Fibroblast of lung (primary cell): ENCODE results near the gene TCTN1. TPM values are rescaled to one million over a fixed set of nuclear protein-coding genes. Genes with fewer than 3 reads are reported as not detected.

Experiments
- DNase-seq, 2 donors: peaks; one replicate each; pipeline versions ENCODE4 v3.0.0 to v3.0.0-alpha.2; 2010; ENCODE audit warnings: low read depth in 2 of 2
- H2AFZ ChIP-seq: 2 replicates; pipeline ENCODE4 v1.5.1; 2012; ENCODE audit warnings: low read length, control low read depth, inconsistent platforms
- H3K27ac ChIP-seq: 2 replicates; pipeline ENCODE4 v1.5.1; 2011; ENCODE audit warnings: low read length, control low read depth; ENCODE audit not compliant: insufficient read depth
- H3K27me3 ChIP-seq: 2 replicates; pipeline ENCODE4 v1.5.1; 2011; ENCODE audit warnings: mild to moderate bottlenecking, low read length; ENCODE audit not compliant: control insufficient read depth, insufficient read depth
- H3K36me3 ChIP-seq: 2 replicates; pipeline ENCODE4 v1.5.1; 2011; ENCODE audit warnings: low read length; ENCODE audit not compliant: control insufficient read depth, insufficient read depth
- H3K4me1 ChIP-seq: 2 replicates; pipeline ENCODE4 v1.5.1; 2011; ENCODE audit warnings: low read length; ENCODE audit not compliant: control insufficient read depth, insufficient read depth; ENCODE audit errors: extremely low read depth
- H3K4me2 ChIP-seq: 2 replicates; pipeline ENCODE4 v1.5.1; 2011; ENCODE audit warnings: low read length, control low read depth; ENCODE audit not compliant: insufficient read depth; ENCODE audit errors: extremely low read depth
- H3K4me3 ChIP-seq, 4 experiments: fragments of 200-600 bp in 1 of 4; sonication (generic) in 1 of 4; replicated peaks in 1 of 4; 2 replicates each; pipeline ENCODE4 v1.5.1; 2011 to 2016; ENCODE audit warnings: low read length in 4 of 4, low read depth in 3 of 4, mild to moderate bottlenecking in 3 of 4, control low read depth in 2 of 4, inconsistent platforms in 1 of 4, mixed read lengths in 1 of 4; ENCODE audit not compliant: insufficient read depth in 1 of 4; ENCODE audit errors: control extremely low read depth in 1 of 4
- H3K79me2 ChIP-seq: 2 replicates; pipeline ENCODE4 v1.5.1; 2012; ENCODE audit warnings: mild to moderate bottlenecking, low read length, inconsistent platforms; ENCODE audit not compliant: control insufficient read depth, insufficient read depth
- H3K9ac ChIP-seq: 2 replicates; pipeline ENCODE4 v1.5.1; 2011; ENCODE audit warnings: mild to moderate bottlenecking, low read length, control low read depth; ENCODE audit not compliant: insufficient read depth
- H3K9me3 ChIP-seq: 2 replicates; pipeline ENCODE4 v1.5.1; 2012; ENCODE audit warnings: low read depth, low read length; ENCODE audit not compliant: control insufficient read depth, insufficient read depth
- H4K20me1 ChIP-seq: 2 replicates; pipeline ENCODE4 v1.5.1; 2011; ENCODE audit warnings: low read length; ENCODE audit not compliant: control insufficient read depth, insufficient read depth; ENCODE audit errors: extremely low read depth
- EZH2 ChIP-seq: IDR thresholded peaks from 2 replicates; pipeline ENCODE4 v1.5.1; 2012; ENCODE audit warnings: low read length, control low read depth, mild to moderate bottlenecking; ENCODE audit errors: missing control alignments
- polyA plus RNA-seq, 2 donors: library from polyadenylated mRNA; depleted of rRNA in 1 of 2; stranded (reverse) in 1 of 2; unstranded in 1 of 2; fragments of >200 nt; gene quantifications; 2 replicates each; pipeline ENCODE4 v1.2.1, GENCODE V29; 2011 to 2012; ENCODE audit warnings: missing spikeins in 1 of 2
- total RNA-seq: library from RNA; depleted of rRNA; stranded (reverse); fragments of >200 nt; gene quantifications from 2 replicates; pipeline ENCODE4 v1.2.1, GENCODE V29; 2014
- TF ChIP-seq, protein P1 (sequence below), 2 donors: IDR thresholded peaks in 1 of 2; conservative IDR thresholded peaks in 1 of 2; 1 replicate in 1 of 2; 2 replicates in 1 of 2; pipeline ENCODE4 v1.5.1; 2011 to 2012; ENCODE audit warnings: low read length in 2 of 2, control low read depth in 1 of 2, inconsistent platforms in 1 of 2, low read depth in 1 of 2, mild to moderate bottlenecking in 1 of 2

The TCTN1 gene
- total and polyA plus RNA-seq, 2 donors (not counting 1 experiment from before 2014, with no cell fraction given), result 25.0 to 27.4 TPM

DNA sequence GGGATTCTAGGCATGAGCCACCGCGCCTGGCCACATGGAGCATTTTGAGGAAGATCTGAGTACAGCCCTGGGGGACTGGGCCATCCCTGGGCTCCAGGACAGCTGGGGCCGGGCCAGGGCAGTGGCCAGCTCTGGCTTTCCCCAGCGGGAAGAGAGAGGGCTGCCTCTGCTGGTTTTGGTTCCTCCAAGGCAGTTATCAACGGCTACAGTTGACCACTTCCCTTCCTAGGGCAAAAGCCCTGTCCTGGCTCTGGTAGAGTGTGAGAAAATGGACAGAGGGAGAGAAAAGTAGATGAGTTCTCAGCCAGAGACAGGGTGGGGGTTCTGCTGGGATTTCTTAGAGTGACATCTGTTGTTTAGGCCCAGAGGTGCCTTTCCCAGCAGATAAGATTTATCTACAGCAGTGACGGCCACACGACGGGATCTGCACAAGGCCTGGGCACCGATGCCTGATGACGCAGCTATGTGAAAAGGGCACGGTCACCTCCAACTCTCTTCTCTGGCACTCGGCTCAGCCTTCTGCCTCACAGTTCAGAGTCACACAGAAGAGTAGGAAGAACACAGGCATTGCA is 80.5 kb downstream of the TCTN1 start:
- no peak overlapping the region for H3K27ac ChIP-seq
- no peak for DNase-seq
- H4K20me1 ChIP-seq, result no peaks in the 10 kb centered on the region
- TF ChIP-seq EZH2, result no peak
- TF ChIP-seq, protein P1, sequence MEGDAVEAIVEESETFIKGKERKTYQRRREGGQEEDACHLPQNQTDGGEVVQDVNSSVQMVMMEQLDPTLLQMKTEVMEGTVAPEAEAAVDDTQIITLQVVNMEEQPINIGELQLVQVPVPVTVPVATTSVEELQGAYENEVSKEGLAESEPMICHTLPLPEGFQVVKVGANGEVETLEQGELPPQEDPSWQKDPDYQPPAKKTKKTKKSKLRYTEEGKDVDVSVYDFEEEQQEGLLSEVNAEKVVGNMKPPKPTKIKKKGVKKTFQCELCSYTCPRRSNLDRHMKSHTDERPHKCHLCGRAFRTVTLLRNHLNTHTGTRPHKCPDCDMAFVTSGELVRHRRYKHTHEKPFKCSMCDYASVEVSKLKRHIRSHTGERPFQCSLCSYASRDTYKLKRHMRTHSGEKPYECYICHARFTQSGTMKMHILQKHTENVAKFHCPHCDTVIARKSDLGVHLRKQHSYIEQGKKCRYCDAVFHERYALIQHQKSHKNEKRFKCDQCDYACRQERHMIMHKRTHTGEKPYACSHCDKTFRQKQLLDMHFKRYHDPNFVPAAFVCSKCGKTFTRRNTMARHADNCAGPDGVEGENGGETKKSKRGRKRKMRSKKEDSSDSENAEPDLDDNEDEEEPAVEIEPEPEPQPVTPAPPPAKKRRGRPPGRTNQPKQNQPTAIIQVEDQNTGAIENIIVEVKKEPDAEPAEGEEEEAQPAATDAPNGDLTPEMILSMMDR (conservative IDR thresholded peaks at IDR 0.05 in 1 of 2, IDR thresholded peaks at IDR 0.05 in 1 of 2; ENCODE audit: low read depth in 1 of 2, low read length in 2 of 2), result no peak
- no peaks in the 10 kb centered on the region for H3K79me2 ChIP-seq
- H3K4me2 ChIP-seq, result no peak overlapping the region
- no peaks in the 10 kb centered on the region for H3K9me3 ChIP-seq
- no peak overlapping the region for H3K9ac ChIP-seq
- H3K4me3 ChIP-seq, result no peak overlapping the region
- H2AFZ ChIP-seq, result no peak overlapping the region
- no peaks in the 10 kb centered on the region for H3K4me1 ChIP-seq
- no peaks in the 10 kb centered on the region for H3K27me3 ChIP-seq
- no peaks in the 10 kb centered on the region for H3K36me3 ChIP-seq

DNA sequence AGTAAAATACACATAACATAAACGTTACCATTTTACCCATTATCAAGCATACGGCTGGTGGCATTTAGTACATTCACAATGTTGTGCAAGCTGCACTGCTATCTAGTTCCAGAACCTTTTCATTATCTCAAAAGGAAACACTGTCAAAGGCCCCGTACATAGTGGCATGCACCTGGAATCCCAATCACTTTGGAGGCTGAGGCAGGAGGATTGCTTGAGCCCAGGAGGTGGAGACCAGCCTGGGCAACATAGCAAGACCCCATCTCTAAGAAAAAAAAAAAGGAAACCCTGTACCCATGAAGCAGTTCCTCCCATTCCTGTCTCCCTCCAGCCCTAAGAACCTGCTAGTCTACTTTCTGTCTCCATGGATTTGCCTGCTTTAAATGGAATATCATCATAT is 82.4 kb downstream of the TCTN1 start:
- Histone ChIP-seq H3K4me1 (no peaks in the 10 kb centered on the region), H3K27ac (no peak overlapping the region), H3K4me2 (no peak overlapping the region), H2AFZ (no peak overlapping the region), H3K9me3 (no peaks in the 10 kb centered on the region), H3K4me3 (no peak overlapping the region), H4K20me1 (no peaks in the 10 kb centered on the region), H3K27me3 (no peaks in the 10 kb centered on the region), H3K9ac (no peak overlapping the region), H3K79me2 (no peaks in the 10 kb centered on the region), H3K36me3 (no peaks in the 10 kb centered on the region)
- no peak for DNase-seq
- TF ChIP-seq, protein P1 (conservative IDR thresholded peaks at IDR 0.05 in 1 of 2, IDR thresholded peaks at IDR 0.05 in 1 of 2; ENCODE audit: low read depth in 1 of 2, low read length in 2 of 2), result no peak
- TF ChIP-seq EZH2, result no peak

GRCh38 chr12:110697236-110697635 is 83.3 kb downstream of the TCTN1 start:
- no peak overlapping the region for H2AFZ ChIP-seq
- H3K4me3 ChIP-seq, result no peak overlapping the region
- no peaks in the 10 kb centered on the region for H3K27me3 ChIP-seq
- no peak overlapping the region for H3K9ac ChIP-seq
- DNase-seq, result no peak
- no peaks in the 10 kb centered on the region for H3K4me1 ChIP-seq
- H3K27ac ChIP-seq, result no peak overlapping the region
- H4K20me1 ChIP-seq, result no peaks in the 10 kb centered on the region
- H3K36me3 ChIP-seq, result no peaks in the 10 kb centered on the region
- no peaks in the 10 kb centered on the region for H3K9me3 ChIP-seq
- no peak for TF ChIP-seq EZH2
- TF ChIP-seq, protein P1 (conservative IDR thresholded peaks at IDR 0.05 in 1 of 2, IDR thresholded peaks at IDR 0.05 in 1 of 2; ENCODE audit: low read depth in 1 of 2, low read length in 2 of 2), result no peak
- H3K79me2 ChIP-seq, result no peaks in the 10 kb centered on the region
- no peak overlapping the region for H3K4me2 ChIP-seq
